HepG2 (cell line): ENCODE data around the gene YPEL3. TPM values are rescaled to one million over a fixed set of nuclear protein-coding genes. Genes with fewer than 3 reads are reported as not detected.

ENCODE experiments used
- CHD2 ChIP-seq: IDR thresholded peaks from 2 replicates; pipeline ENCODE4 v1.6.1; 2011; ENCODE audit warnings: low read depth, low read length, improper control_type of control experiment
- FOXK2 ChIP-seq: fragments of 450-650 bp; IDR thresholded peaks from 2 replicates; pipeline ENCODE4 v1.6.1; 2016
- ONECUT2 ChIP-seq: sonication (generic); formaldehyde crosslinking; IDR thresholded peaks from 2 replicates; pipeline ENCODE4 v1.4.0; 2020; ENCODE audit warnings: missing genetic modification reagents
- REL ChIP-seq: sonication (generic); formaldehyde crosslinking; conservative IDR thresholded peaks from 2 replicates; pipeline ENCODE4 v1.8.0; 2022; ENCODE audit warnings: mild to moderate bottlenecking, missing genetic modification reagents, moderate library complexity
- RELA ChIP-seq: sonication (generic); formaldehyde crosslinking; IDR thresholded peaks from 2 replicates; pipeline ENCODE4 v1.4.0; 2020; ENCODE audit warnings: missing genetic modification reagents
- SMAD1 ChIP-seq: sonication (generic); formaldehyde crosslinking; IDR thresholded peaks from 2 replicates; pipeline ENCODE4 v1.4.0; 2020; ENCODE audit warnings: missing genetic modification reagents, low read depth, mild to moderate bottlenecking, borderline replicate concordance
- TMF1 ChIP-seq: sonication (generic); formaldehyde crosslinking; IDR thresholded peaks from 2 replicates; pipeline ENCODE4 v1.8.1; 2022; ENCODE audit warnings: low read depth, missing genetic modification reagents
- WIZ ChIP-seq: sonication (generic); formaldehyde crosslinking; IDR thresholded peaks from 2 replicates; pipeline ENCODE4 v1.5.1; 2020; ENCODE audit warnings: mild to moderate bottlenecking, missing genetic modification reagents
- ZEB1 ChIP-seq: IDR thresholded peaks from 2 replicates; pipeline ENCODE4 v1.6.1; 2012; ENCODE audit warnings: mild to moderate bottlenecking, low read depth, inconsistent platforms; ENCODE audit not compliant: insufficient replicate concordance
- ZFX ChIP-seq: sonication (generic); formaldehyde crosslinking; IDR thresholded peaks from 2 replicates; pipeline ENCODE4 v1.4.0; 2020; ENCODE audit warnings: mild to moderate bottlenecking, low read depth, missing genetic modification reagents, moderate library complexity
- ZNF331 ChIP-seq: sonication (generic); formaldehyde crosslinking; IDR thresholded peaks from 2 replicates; pipeline ENCODE4 v1.4.0; 2020; ENCODE audit warnings: missing genetic modification reagents
- ZNF441 ChIP-seq: sonication (generic); formaldehyde crosslinking; IDR thresholded peaks from 2 replicates; pipeline ENCODE4 v1.7.0; 2021; ENCODE audit warnings: missing genetic modification reagents, borderline replicate concordance
- ZNF451 ChIP-seq: sonication (generic); formaldehyde crosslinking; IDR thresholded peaks from 2 replicates; pipeline ENCODE4 v1.5.0; 2020; ENCODE audit warnings: mild to moderate bottlenecking, missing genetic modification reagents
- ZNF510 ChIP-seq: sonication (generic); formaldehyde crosslinking; IDR thresholded peaks from 2 replicates; pipeline ENCODE4 v1.4.0; 2020; ENCODE audit warnings: low read depth, mild to moderate bottlenecking, missing genetic modification reagents
- ZNF615 ChIP-seq: sonication (generic); formaldehyde crosslinking; IDR thresholded peaks from 2 replicates; pipeline ENCODE4 v1.5.0; 2020; ENCODE audit warnings: mild to moderate bottlenecking, missing genetic modification reagents, borderline replicate concordance
- polyA plus RNA-seq, 8 experiments: library from polyadenylated mRNA; depleted of rRNA in 3 of 8; stranded (reverse) in 7 of 8; unstranded in 1 of 8; fragments of >200 nt; fragmentation: Illumina TruSeq in 4 of 8; extraction: Trizol in 4 of 8; gene quantifications; 2 replicates each; pipeline versions ENCODE4 v1.2.1 to v1.2.3, GENCODE V29; 2011 to 2016; ENCODE audit warnings: low read depth in 4 of 8, missing spikeins in 1 of 8, mixed read lengths in 1 of 8; ENCODE audit not compliant: insufficient read depth in 1 of 8
- total RNA-seq, 5 experiments: library from RNA; depleted of rRNA; stranded (reverse); fragments of >200 nt; fragmentation: Illumina TruSeq; extraction: Trizol; gene quantifications; 2 replicates each; pipeline ENCODE4 v1.2.3, GENCODE V29; 2016; ENCODE audit warnings: low read depth in 1 of 5
- TF ChIP-seq, protein P1 (sequence below): sonication (generic); formaldehyde crosslinking; IDR thresholded peaks from 2 replicates; pipeline ENCODE4 v1.8.1; 2023; ENCODE audit warnings: missing genetic modification reagents, inconsistent platforms, borderline replicate concordance
- TF ChIP-seq, protein P2 (sequence below), 2 experiments: sonication (generic) in 1 of 2; formaldehyde crosslinking in 1 of 2; IDR thresholded peaks; 2 replicates each; pipeline versions ENCODE4 v1.4.0 to v1.6.1; 2016 to 2020; ENCODE audit warnings: borderline replicate concordance in 1 of 2, low read depth in 1 of 2, mild to moderate bottlenecking in 1 of 2, missing genetic modification reagents in 1 of 2
- TF ChIP-seq, protein P3 (sequence below): sonication (generic); formaldehyde crosslinking; IDR thresholded peaks from 2 replicates; pipeline ENCODE4 v1.5.0; 2020; ENCODE audit warnings: missing genetic modification reagents, mild to moderate bottlenecking, borderline replicate concordance
- TF ChIP-seq, protein P4 (sequence below): IDR thresholded peaks from 2 replicates; pipeline ENCODE4 v1.6.1; 2016; ENCODE audit warnings: missing compliant biosample characterization, missing genetic modification reagents, borderline replicate concordance
- TF ChIP-seq, protein P5 (sequence below): fragments of 450-650 bp; IDR thresholded peaks from 2 replicates; pipeline ENCODE4 v1.6.1; 2017

YPEL3 gene
- total and polyA plus RNA-seq, 2 of the 13 experiments (the other 11 are each of a cell fraction or from before 2014, with no cell fraction given), result 5.4 to 47.0 TPM

DNA sequence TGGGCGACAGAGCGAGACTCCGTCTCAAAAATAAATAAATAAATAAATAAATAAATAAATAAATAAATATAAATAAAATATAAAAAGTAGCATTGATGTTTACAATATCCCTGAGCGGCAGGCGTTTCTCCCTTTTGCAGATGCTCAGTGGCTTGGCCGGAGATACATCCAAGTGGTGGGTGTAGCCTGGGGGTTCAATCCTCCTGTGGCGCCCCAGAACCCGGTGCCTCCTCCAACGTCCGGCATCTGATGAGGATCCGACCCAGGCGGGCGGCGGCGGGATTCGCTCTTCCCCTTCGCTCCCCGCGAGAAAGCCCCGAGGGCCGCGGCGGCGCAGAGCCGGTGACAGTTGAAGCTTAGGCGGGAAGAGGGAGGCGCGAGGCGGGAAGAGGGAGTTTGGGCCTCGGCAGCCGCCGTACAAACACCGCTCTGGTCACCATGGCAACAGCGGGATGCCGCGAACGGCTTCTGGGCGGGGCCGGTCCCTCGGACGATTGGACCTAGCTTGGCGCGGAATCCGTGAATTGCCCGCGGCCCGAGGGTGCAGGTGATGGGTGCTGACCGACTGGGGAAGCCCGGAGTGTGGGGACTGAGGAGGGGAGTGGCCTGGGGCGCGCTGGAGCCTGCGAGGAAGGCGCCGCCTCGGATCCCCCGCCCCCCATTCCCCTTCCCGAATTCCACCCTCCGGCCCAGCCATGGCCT, 43.2 kb downstream of the YPEL3 start (continued):
- TF ChIP-seq ZNF510 (CRISPR knock-in tag), result peak; percentile 94; the same call in 1 of the 2 replicates
- TF ChIP-seq FOXK2, result no peak
- peak; percentile 68; the same call in 1 of the 2 replicates for TF ChIP-seq WIZ (CRISPR knock-in tag)
- TF ChIP-seq CHD2, result peak; percentile 78
- peak; percentile 45 for TF ChIP-seq ZEB1
- 0 out of 2 replicates have a peak, but pooled peaks have one; percentile 51 for TF ChIP-seq ZNF615 (CRISPR knock-in tag)
- TF ChIP-seq, protein P1, sequence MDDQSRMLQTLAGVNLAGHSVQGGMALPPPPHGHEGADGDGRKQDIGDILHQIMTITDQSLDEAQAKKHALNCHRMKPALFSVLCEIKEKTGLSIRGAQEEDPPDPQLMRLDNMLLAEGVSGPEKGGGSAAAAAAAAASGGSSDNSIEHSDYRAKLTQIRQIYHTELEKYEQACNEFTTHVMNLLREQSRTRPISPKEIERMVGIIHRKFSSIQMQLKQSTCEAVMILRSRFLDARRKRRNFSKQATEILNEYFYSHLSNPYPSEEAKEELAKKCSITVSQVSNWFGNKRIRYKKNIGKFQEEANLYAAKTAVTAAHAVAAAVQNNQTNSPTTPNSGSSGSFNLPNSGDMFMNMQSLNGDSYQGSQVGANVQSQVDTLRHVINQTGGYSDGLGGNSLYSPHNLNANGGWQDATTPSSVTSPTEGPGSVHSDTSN (CRISPR knock-in tag), result no peak
- TF ChIP-seq RELA (CRISPR knock-in tag), result peak; percentile 93; the same call in 1 of the 2 replicates
- TF ChIP-seq TMF1 (CRISPR knock-in tag), result peak; percentile 99
- peak; percentile 99 for TF ChIP-seq REL (CRISPR knock-in tag)
- TF ChIP-seq ZNF441, result peak; percentile 65; the same call in 1 of the 2 replicates
- TF ChIP-seq, protein P2, sequence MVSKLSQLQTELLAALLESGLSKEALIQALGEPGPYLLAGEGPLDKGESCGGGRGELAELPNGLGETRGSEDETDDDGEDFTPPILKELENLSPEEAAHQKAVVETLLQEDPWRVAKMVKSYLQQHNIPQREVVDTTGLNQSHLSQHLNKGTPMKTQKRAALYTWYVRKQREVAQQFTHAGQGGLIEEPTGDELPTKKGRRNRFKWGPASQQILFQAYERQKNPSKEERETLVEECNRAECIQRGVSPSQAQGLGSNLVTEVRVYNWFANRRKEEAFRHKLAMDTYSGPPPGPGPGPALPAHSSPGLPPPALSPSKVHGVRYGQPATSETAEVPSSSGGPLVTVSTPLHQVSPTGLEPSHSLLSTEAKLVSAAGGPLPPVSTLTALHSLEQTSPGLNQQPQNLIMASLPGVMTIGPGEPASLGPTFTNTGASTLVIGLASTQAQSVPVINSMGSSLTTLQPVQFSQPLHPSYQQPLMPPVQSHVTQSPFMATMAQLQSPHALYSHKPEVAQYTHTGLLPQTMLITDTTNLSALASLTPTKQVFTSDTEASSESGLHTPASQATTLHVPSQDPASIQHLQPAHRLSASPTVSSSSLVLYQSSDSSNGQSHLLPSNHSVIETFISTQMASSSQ (IDR thresholded peaks at IDR 0.05; ENCODE audit: low read depth), result no peak
- TF ChIP-seq, protein P2 (CRISPR knock-in tag; IDR thresholded peaks at IDR 0.05; ENCODE audit: borderline replicate concordance), result peak; percentile 77; the same call in 1 of the 2 replicates
- TF ChIP-seq, protein P3, sequence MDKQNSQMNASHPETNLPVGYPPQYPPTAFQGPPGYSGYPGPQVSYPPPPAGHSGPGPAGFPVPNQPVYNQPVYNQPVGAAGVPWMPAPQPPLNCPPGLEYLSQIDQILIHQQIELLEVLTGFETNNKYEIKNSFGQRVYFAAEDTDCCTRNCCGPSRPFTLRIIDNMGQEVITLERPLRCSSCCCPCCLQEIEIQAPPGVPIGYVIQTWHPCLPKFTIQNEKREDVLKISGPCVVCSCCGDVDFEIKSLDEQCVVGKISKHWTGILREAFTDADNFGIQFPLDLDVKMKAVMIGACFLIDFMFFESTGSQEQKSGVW (CRISPR knock-in tag), result no peak
- TF ChIP-seq ZFX (CRISPR knock-in tag), result peak; percentile 91
- TF ChIP-seq ZNF451 (CRISPR knock-in tag), result peak; percentile 98
- TF ChIP-seq SMAD1 (CRISPR knock-in tag), result peak; percentile 86
- peak; percentile 97 for TF ChIP-seq ZNF331 (CRISPR knock-in tag)
- TF ChIP-seq, protein P4, sequence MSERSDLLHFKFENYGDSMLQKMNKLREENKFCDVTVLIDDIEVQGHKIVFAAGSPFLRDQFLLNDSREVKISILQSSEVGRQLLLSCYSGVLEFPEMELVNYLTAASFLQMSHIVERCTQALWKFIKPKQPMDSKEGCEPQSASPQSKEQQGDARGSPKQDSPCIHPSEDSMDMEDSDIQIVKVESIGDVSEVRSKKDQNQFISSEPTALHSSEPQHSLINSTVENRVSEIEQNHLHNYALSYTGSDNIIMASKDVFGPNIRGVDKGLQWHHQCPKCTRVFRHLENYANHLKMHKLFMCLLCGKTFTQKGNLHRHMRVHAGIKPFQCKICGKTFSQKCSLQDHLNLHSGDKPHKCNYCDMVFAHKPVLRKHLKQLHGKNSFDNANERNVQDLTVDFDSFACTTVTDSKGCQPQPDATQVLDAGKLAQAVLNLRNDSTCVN (CRISPR knock-in tag), result peak; percentile 82
- peak; percentile 80 for TF ChIP-seq ONECUT2 (CRISPR knock-in tag)
- TF ChIP-seq, protein P5, sequence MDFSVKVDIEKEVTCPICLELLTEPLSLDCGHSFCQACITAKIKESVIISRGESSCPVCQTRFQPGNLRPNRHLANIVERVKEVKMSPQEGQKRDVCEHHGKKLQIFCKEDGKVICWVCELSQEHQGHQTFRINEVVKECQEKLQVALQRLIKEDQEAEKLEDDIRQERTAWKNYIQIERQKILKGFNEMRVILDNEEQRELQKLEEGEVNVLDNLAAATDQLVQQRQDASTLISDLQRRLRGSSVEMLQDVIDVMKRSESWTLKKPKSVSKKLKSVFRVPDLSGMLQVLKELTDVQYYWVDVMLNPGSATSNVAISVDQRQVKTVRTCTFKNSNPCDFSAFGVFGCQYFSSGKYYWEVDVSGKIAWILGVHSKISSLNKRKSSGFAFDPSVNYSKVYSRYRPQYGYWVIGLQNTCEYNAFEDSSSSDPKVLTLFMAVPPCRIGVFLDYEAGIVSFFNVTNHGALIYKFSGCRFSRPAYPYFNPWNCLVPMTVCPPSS, result no peak
